Effector memory CD4-positive, alpha-beta T cell (primary cell): ENCODE results near the gene CREB3L1.

ENCODE experiments used
- DNase-seq, 3 donors: peaks; one replicate each; pipeline ENCODE4 v3.0.0-alpha.2; 2020
- H3K27ac ChIP-seq: 2 replicates; pipeline ENCODE4 v1.7.0; 2013; ENCODE audit warnings: mild to moderate bottlenecking, low read length, moderate library complexity; ENCODE audit not compliant: insufficient read depth, poor library complexity, severe bottlenecking
- H3K27me3 ChIP-seq: replicated peaks from 2 replicates; pipeline ENCODE4 v1.7.0; 2013; ENCODE audit warnings: mild to moderate bottlenecking, low read length; ENCODE audit not compliant: insufficient read depth, control insufficient read depth, poor library complexity, severe bottlenecking
- H3K36me3 ChIP-seq: 2 replicates; pipeline ENCODE4 v1.7.0; 2013; ENCODE audit warnings: mild to moderate bottlenecking, low read length, moderate library complexity; ENCODE audit not compliant: control insufficient read depth, insufficient read depth
- H3K4me1 ChIP-seq: 2 replicates; pipeline ENCODE4 v1.7.0; 2013; ENCODE audit warnings: low read length, mild to moderate bottlenecking; ENCODE audit not compliant: control insufficient read depth, insufficient read depth, poor library complexity, severe bottlenecking
- H3K4me3 ChIP-seq: 2 replicates; pipeline ENCODE4 v1.7.0; 2013; ENCODE audit warnings: low read length, low read depth, mild to moderate bottlenecking; ENCODE audit not compliant: insufficient read depth, poor library complexity, severe bottlenecking
- H3K9me3 ChIP-seq: 2 replicates; pipeline ENCODE4 v1.7.0; 2013; ENCODE audit warnings: mild to moderate bottlenecking, low read length, moderate library complexity; ENCODE audit not compliant: control insufficient read depth

Gene CREB3L1

DNA sequence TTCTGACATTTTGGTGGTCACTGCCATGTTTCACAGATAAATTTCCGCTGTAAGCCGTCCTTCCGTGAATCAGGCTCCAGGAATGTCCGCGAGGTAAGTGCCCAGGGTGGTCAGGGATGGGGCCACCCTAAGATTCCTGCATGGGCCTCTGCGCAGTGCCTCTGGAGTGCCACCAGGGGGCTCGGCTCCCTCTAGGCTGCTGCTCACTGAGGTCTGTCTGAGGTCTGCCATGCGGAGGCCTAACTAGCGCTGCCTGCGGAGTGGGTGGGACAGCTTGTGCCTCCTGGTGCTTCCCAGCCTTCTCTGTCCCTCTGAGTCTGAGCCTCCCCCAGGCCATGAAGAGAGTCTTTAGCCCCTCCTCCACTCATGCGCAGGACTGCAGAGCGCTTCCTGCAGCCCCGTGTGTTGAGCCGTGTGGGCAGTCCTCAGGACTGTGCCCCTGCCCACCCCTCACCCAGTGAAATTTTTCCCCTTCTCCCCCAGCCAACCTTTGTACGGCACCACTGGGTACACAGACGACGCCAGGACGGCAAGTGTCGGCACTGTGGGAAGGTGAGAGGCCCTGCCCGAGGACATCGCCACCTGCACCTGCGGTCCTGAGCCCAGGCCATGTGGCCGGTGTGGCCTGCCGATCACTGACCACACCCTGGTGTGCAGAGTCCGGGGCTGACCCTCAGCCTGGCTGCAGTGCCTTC is 92.1 kb downstream of the CREB3L1 start:
- Histone ChIP-seq H3K36me3 (peaks cover 87% of the 10 kb centered on the region), H3K4me1 (peaks cover 9% of the 10 kb centered on the region), H3K27me3 (no peaks in the 10 kb centered on the region), H3K4me3 (no peak overlapping the region), H3K27ac (peak overlapping the region; percentile 6), H3K9me3 (no peaks in the 10 kb centered on the region)
- no peak for DNase-seq

DNA sequence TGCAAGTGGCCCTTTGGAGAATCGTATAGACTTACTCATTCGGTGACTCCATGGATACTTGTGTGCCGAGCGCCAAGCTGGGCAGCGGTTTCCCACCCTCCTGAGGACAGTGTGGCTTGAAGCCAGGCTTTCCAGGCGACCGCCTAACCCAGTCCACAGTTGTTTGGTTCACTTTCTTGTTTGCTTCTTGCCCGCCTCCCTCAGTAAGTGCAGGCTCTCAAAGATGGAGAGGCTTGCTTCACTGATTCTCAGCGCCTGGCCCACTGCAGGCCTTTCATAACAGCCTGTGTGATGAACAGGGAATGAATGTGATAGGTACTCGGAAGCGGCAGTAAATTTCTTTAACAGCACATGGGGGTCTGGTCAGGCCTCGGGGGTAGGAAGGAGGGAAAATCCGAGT is 92.8 kb downstream of the CREB3L1 start:
- peaks cover 87% of the 10 kb centered on the region for H3K36me3 ChIP-seq
- H3K27ac ChIP-seq, result no peak overlapping the region
- H3K9me3 ChIP-seq, result no peaks in the 10 kb centered on the region

More for the DNA sequence above, 92.8 kb downstream of the CREB3L1 start:
- no peak for DNase-seq
- H3K4me3 ChIP-seq, result no peak overlapping the region
- no peaks in the 10 kb centered on the region for H3K27me3 ChIP-seq
- H3K4me1 ChIP-seq, result peaks cover 9% of the 10 kb centered on the region
